A549 treated with GW870086 at 1 μM for 4 hours (cell line): ENCODE results near the gene OR2AP1. TPM values are rescaled to one million over a fixed set of nuclear protein-coding genes. Genes with fewer than 3 reads are reported as not detected.

Source experiments
- total RNA-seq: library from RNA; stranded (reverse); fragments of 200-300 nt; extraction: Qiagen RNA extraction; gene quantifications from 5 replicates; pipeline ENCODE4 v1.2.3, GENCODE V29; 2022; ENCODE audit warnings: low read depth

The OR2AP1 gene
- not detected in 5 replicates for total RNA-seq

DNA sequence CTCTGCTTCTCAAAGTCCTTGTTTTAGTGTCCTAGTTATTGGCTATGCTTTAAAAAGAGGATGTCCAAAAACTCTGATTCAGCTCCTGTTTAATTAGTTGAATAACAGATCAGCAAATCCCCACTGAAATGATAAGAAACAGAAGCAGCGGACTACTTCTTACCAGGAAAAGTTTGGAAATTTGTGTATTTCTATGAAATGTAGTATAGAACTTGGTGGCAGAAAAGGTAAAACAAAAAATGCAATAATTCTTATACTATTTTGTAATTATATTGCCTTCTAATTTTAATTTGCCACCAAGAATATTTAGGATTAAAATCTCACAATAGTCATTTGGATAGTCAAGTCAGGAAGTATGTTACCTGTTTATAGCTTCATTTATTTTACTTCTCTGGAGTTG, at the start of gene OR2AP1:
TSS of gene OR2AP1 (plus strand) at position 301 of the 400 bp plus-strand sequence. CDS start 1,947 bp downstream, outside the sequence.

GRCh38 chr12:55549302-55549701, 23.0 kb upstream of the OR2AP1 start, which contains the start of gene OR6C4:
Gene OR6C4 (plus strand): TSS chr12:55549602. CDS start chr12:55551227, 1,625 bp downstream.

Other genes with a start within 250 kb of the OR2AP1 start
- not detected in 5 replicates for gene OR6C3, start 241.7 kb upstream of the OR2AP1 start, total RNA-seq
- not detected in 5 replicates for gene OR6C75, start 209.5 kb upstream of the OR2AP1 start, total RNA-seq
- gene OR6C65, start 171.9 kb upstream of the OR2AP1 start, total RNA-seq, result not detected in 5 replicates
- gene OR6C76, start 146.2 kb upstream of the OR2AP1 start, total RNA-seq, result not detected in 5 replicates
- gene OR6C2, start 128.4 kb upstream of the OR2AP1 start, total RNA-seq, result not detected in 5 replicates
- not detected in 5 replicates for gene OR6C70, start 102.3 kb upstream of the OR2AP1 start, total RNA-seq
- gene OR6C68, start 80.1 kb upstream of the OR2AP1 start, total RNA-seq, result not detected in 5 replicates
- not detected in 5 replicates for gene OR6C4, start 22.9 kb upstream of the OR2AP1 start, total RNA-seq
- gene OR10P1, start 64.4 kb downstream of the OR2AP1 start, total RNA-seq, result not detected in 5 replicates
- gene ITGA7, start 135.4 kb downstream of the OR2AP1 start, total RNA-seq, result 0.90 to 1.6 TPM (median 1.1 TPM) in 5 replicates
- 132 to 153 TPM (median 149 TPM) in 5 replicates for gene BLOC1S1, start 143.6 kb downstream of the OR2AP1 start, total RNA-seq
- gene RDH5, start 147.9 kb downstream of the OR2AP1 start, total RNA-seq, result 1.3 to 2.5 TPM (median 2.4 TPM) in 5 replicates
- gene CD63, start 156.5 kb downstream of the OR2AP1 start, total RNA-seq, result 622 to 709 TPM (median 693 TPM) in 5 replicates
- gene GDF11, start 170.7 kb downstream of the OR2AP1 start, total RNA-seq, result 2.6 to 4.8 TPM (median 4.0 TPM) in 5 replicates
- gene SARNP, start 245.3 kb downstream of the OR2AP1 start, total RNA-seq, result 90.9 to 132 TPM (median 96.1 TPM) in 5 replicates
- 77.5 to 113 TPM (median 101 TPM) in 5 replicates for gene ORMDL2, start 245.6 kb downstream of the OR2AP1 start, total RNA-seq